Keratinocyte (primary cell): ENCODE data around the gene STEAP1B. TPM values are rescaled to one million over a fixed set of nuclear protein-coding genes. Genes with fewer than 3 reads are reported as not detected.

Source experiments
- DNase-seq: peaks from one replicate; pipeline ENCODE4 v3.0.0-alpha.2; 2011; ENCODE audit warnings: low read depth, missing footprints, low spot score
- FAIRE-seq: peaks from 2 replicates; lab custom pipeline; 2011; peaks lifted over from hg19 to GRCh38; lab: Jason Lieb, UNC
- H2AFZ ChIP-seq: 2 replicates; pipeline ENCODE4 v1.6.0; 2012; ENCODE audit warnings: low read length, control low read depth, inconsistent platforms; ENCODE audit not compliant: control insufficient read depth
- H3K27ac ChIP-seq: 2 replicates; pipeline ENCODE4 v1.5.1; 2011; ENCODE audit warnings: low read length; ENCODE audit not compliant: control insufficient read depth, insufficient read depth
- H3K27me3 ChIP-seq: 3 replicates; pipeline ENCODE4 v1.6.0; 2011; ENCODE audit warnings: low read length; ENCODE audit not compliant: control insufficient read depth, insufficient read depth; ENCODE audit errors: extremely low read depth
- H3K36me3 ChIP-seq, 2 experiments: 2 replicates in 1 of 2; 3 replicates in 1 of 2; pipeline ENCODE4 v1.5.1; 2011; ENCODE audit warnings: low read length in 2 of 2, mild to moderate bottlenecking in 1 of 2; ENCODE audit not compliant: control insufficient read depth in 2 of 2, insufficient read depth in 2 of 2; ENCODE audit errors: extremely low read depth in 1 of 2
- H3K4me1 ChIP-seq: 3 replicates; pipeline ENCODE4 v1.5.1; 2011; ENCODE audit warnings: low read length; ENCODE audit not compliant: control insufficient read depth, insufficient read depth; ENCODE audit errors: extremely low read depth
- H3K4me2 ChIP-seq: 3 replicates; pipeline ENCODE4 v1.6.0; 2011; ENCODE audit warnings: low read depth, low read length; ENCODE audit not compliant: control insufficient read depth, insufficient read depth; ENCODE audit errors: extremely low read depth
- H3K4me3 ChIP-seq, 3 experiments: fragments of 200-600 bp in 1 of 3; sonication (generic) in 1 of 3; 2 replicates in 2 of 3; 3 replicates in 1 of 3; pipeline ENCODE4 v1.5.1; 2011 to 2016; ENCODE audit warnings: low read length in 3 of 3, mild to moderate bottlenecking in 3 of 3, control low read depth in 2 of 3, inconsistent platforms in 1 of 3, low read depth in 1 of 3, mixed read lengths in 1 of 3, mixed run types in 1 of 3, moderate library complexity in 1 of 3; ENCODE audit not compliant: control insufficient read depth in 2 of 3, insufficient read depth in 2 of 3; ENCODE audit errors: extremely low read depth in 1 of 3
- H3K79me2 ChIP-seq: 2 replicates; pipeline ENCODE4 v1.6.0; 2012; ENCODE audit warnings: low read length; ENCODE audit not compliant: control insufficient read depth, insufficient read depth
- H3K9ac ChIP-seq: 3 replicates; pipeline ENCODE4 v1.6.0; 2011; ENCODE audit warnings: low read length; ENCODE audit not compliant: control insufficient read depth, insufficient read depth; ENCODE audit errors: extremely low read depth
- H3K9me1 ChIP-seq: 3 replicates; pipeline ENCODE4 v1.6.0; 2011; ENCODE audit warnings: low read length; ENCODE audit not compliant: control insufficient read depth, insufficient read depth; ENCODE audit errors: extremely low read depth
- H3K9me3 ChIP-seq: 2 replicates; pipeline ENCODE4 v1.5.1; 2012; ENCODE audit warnings: low read depth, low read length; ENCODE audit not compliant: control insufficient read depth
- H4K20me1 ChIP-seq: 3 replicates; pipeline ENCODE4 v1.6.0; 2011; ENCODE audit warnings: low read length; ENCODE audit not compliant: control insufficient read depth, insufficient read depth; ENCODE audit errors: extremely low read depth
- EZH2 ChIP-seq: IDR thresholded peaks from one replicate; pipeline ENCODE4 v1.6.1; 2012; ENCODE audit warnings: inconsistent platforms, mild to moderate bottlenecking, low read length, moderate library complexity
- dilution Hi-C: fragments of 300-500 bp; cut with MboI; formaldehyde crosslinking; loops from one replicate; pipeline ENCODE4 v1.7.0; 2020; ENCODE audit warnings: low sequenced_read_pairs; ENCODE audit not compliant: extremely low pct_ligation_motif_present
- polyA plus RNA-seq, 5 experiments: library from polyadenylated mRNA; depleted of rRNA in 3 of 5; stranded (reverse) in 3 of 5; stranded (forward) in 1 of 5; unstranded in 1 of 5; fragments of >200 nt; gene quantifications; 1 replicate in 1 of 5; 2 replicates in 3 of 5; 3 replicates in 1 of 5; pipeline versions ENCODE4 v1.2.1 to v1.2.3, GENCODE V29; 2011 to 2012; ENCODE audit warnings: missing spikeins in 2 of 5, low read depth in 1 of 5, low replicate concordance in 1 of 5
- TF ChIP-seq, protein P1 (sequence below), 3 experiments: IDR thresholded peaks in 1 of 3; conservative IDR thresholded peaks in 1 of 3; optimal IDR thresholded peaks in 1 of 3; 2 replicates in 2 of 3; 3 replicates in 1 of 3; pipeline versions ENCODE3 to v1.5.1; 2011; ENCODE audit warnings: low read length in 3 of 3, mild to moderate bottlenecking in 3 of 3, moderate library complexity in 2 of 3, control low read depth in 1 of 3, inconsistent platforms in 1 of 3; ENCODE audit not compliant: insufficient read depth in 2 of 3; ENCODE audit errors: extremely low read depth in 1 of 3

The STEAP1B gene
- polyA plus RNA-seq, 1 donor (not counting 4 experiments of a cell fraction or from before 2014, with no cell fraction given): 18.9 TPM

GRCh38 chr7:22427104-22427503, 72.9 kb downstream of the STEAP1B start:
- dilution Hi-C loops: no loop called here
- Histone ChIP-seq H3K36me3 (no peaks in the 10 kb centered on the region), H3K9me1 (no peaks in the 10 kb centered on the region), H3K27me3 (no peaks in the 10 kb centered on the region), H3K27ac (no peak overlapping the region), H3K4me3 (no peak overlapping the region), H3K79me2 (no peaks in the 10 kb centered on the region), H3K4me1 (peaks cover 25% of the 10 kb centered on the region), H4K20me1 (no peaks in the 10 kb centered on the region), H3K4me2 (no peak overlapping the region), H2AFZ (no peak overlapping the region), H3K9me3 (no peaks in the 10 kb centered on the region), H3K9ac (no peak overlapping the region)
- DNase-seq (no peak), FAIRE-seq (no peak)
- TF ChIP-seq EZH2: no peak
- TF ChIP-seq, protein P1, sequence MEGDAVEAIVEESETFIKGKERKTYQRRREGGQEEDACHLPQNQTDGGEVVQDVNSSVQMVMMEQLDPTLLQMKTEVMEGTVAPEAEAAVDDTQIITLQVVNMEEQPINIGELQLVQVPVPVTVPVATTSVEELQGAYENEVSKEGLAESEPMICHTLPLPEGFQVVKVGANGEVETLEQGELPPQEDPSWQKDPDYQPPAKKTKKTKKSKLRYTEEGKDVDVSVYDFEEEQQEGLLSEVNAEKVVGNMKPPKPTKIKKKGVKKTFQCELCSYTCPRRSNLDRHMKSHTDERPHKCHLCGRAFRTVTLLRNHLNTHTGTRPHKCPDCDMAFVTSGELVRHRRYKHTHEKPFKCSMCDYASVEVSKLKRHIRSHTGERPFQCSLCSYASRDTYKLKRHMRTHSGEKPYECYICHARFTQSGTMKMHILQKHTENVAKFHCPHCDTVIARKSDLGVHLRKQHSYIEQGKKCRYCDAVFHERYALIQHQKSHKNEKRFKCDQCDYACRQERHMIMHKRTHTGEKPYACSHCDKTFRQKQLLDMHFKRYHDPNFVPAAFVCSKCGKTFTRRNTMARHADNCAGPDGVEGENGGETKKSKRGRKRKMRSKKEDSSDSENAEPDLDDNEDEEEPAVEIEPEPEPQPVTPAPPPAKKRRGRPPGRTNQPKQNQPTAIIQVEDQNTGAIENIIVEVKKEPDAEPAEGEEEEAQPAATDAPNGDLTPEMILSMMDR (optimal IDR thresholded peaks at IDR 0.05 in 1 of 3, IDR thresholded peaks at IDR 0.05 in 1 of 3, conservative IDR thresholded peaks at IDR 0.05 in 1 of 3; ENCODE audit: extremely low read depth in 1 of 3, insufficient read depth in 2 of 3, low read length in 3 of 3): no peak

- peaks cover 25% of the 10 kb centered on the region for H3K4me1 ChIP-seq
- DNase-seq: no peak
- no peak overlapping the region for H3K27ac ChIP-seq
- no peaks in the 10 kb centered on the region for H3K36me3 ChIP-seq
- H3K27me3 ChIP-seq: no peaks in the 10 kb centered on the region
- no peak for FAIRE-seq
- no peak overlapping the region for H3K4me3 ChIP-seq
- H3K9ac ChIP-seq: no peak overlapping the region
- dilution Hi-C loops: no loop called here
- TF ChIP-seq, protein P1 (optimal IDR thresholded peaks at IDR 0.05 in 1 of 3, IDR thresholded peaks at IDR 0.05 in 1 of 3, conservative IDR thresholded peaks at IDR 0.05 in 1 of 3; ENCODE audit: extremely low read depth in 1 of 3, insufficient read depth in 2 of 3, low read length in 3 of 3): no peak
- no peak for TF ChIP-seq EZH2
- no peak overlapping the region for H3K4me2 ChIP-seq
- no peaks in the 10 kb centered on the region for H3K9me1 ChIP-seq
- H3K9me3 ChIP-seq: no peaks in the 10 kb centered on the region
- no peaks in the 10 kb centered on the region for H3K79me2 ChIP-seq
- H4K20me1 ChIP-seq: no peaks in the 10 kb centered on the region
- H2AFZ ChIP-seq: no peak overlapping the region
These were observed 73.4 kb downstream of the STEAP1B start for GRCh38 chr7:22426463-22427094.
